B cell (primary cell): ENCODE results near the gene PPP2R3A. TPM values are rescaled to one million over a fixed set of nuclear protein-coding genes. Genes with fewer than 3 reads are reported as not detected.
A peak's percentile ranks its signal among the peaks of the same experiment; 100 is the strongest.

Source experiments
- ATAC-seq: fragments of 200-7000 bp; cut with Tn5 transposase; one replicate; pipeline ENCODE4 v1.10.0; 2021; ENCODE audit warnings: low read depth, mild to moderate bottlenecking, moderate number of reproducible peaks, moderate library complexity
- CTCF ChIA-PET: fragments of 350-600 bp; sonication (Branson Sonifier 250); formaldehyde crosslinking; loops from one replicate; lab custom pipeline; 2021; ENCODE audit warnings: antibody characterized with exemption, inconsistent platforms; lab: Charles Lee
- POLR2A ChIA-PET: fragments of 350-600 bp; sonication (Branson Sonifier 250); formaldehyde crosslinking; loops from one replicate; lab custom pipeline; 2021; ENCODE audit warnings: antibody characterized with exemption; lab: Charles Lee
- DNase-seq: peaks from one replicate; pipeline ENCODE4 v3.0.0; 2013
- H2AFZ ChIP-seq: 2 replicates; pipeline ENCODE4 v1.6.1; 2012; ENCODE audit warnings: mild to moderate bottlenecking, low read depth, low read length; ENCODE audit not compliant: insufficient read depth, poor library complexity, severe bottlenecking
- H3K27ac ChIP-seq, 2 donors: 1 replicate in 1 of 2; 2 replicates in 1 of 2; pipeline ENCODE4 v1.5.1; 2012 to 2013; ENCODE audit warnings: low read length in 2 of 2, mild to moderate bottlenecking in 2 of 2, moderate library complexity in 1 of 2
- H3K27me3 ChIP-seq, 4 experiments: fragments of 200-600 bp in 1 of 4; sonication (generic) in 1 of 4; replicated peaks in 1 of 4; 1 replicate in 2 of 4; 2 replicates in 2 of 4; pipeline versions ENCODE4 v1.6.1 to v1.7.0; 2013 to 2016; ENCODE audit warnings: low read length in 3 of 4, mild to moderate bottlenecking in 2 of 4, mixed read lengths in 1 of 4, moderate library complexity in 1 of 4; ENCODE audit not compliant: insufficient read depth in 4 of 4, control insufficient read depth in 3 of 4; ENCODE audit errors: control extremely low read depth in 1 of 4
- H3K36me3 ChIP-seq, 2 experiments: replicated peaks in 1 of 2; 1 replicate in 1 of 2; 2 replicates in 1 of 2; pipeline versions ENCODE4 v1.6.1 to v1.7.1; 2013; ENCODE audit warnings: low read length in 1 of 2; ENCODE audit not compliant: insufficient read depth in 2 of 2, control insufficient read depth in 1 of 2; ENCODE audit errors: control extremely low read depth in 1 of 2, extremely low read depth in 1 of 2
- H3K4me1 ChIP-seq, 2 donors: fragments of 200-600 bp in 1 of 2; sonication (generic) in 1 of 2; 1 replicate in 1 of 2; 2 replicates in 1 of 2; pipeline versions ENCODE4 v1.5.1 to v1.6.1; 2013 to 2017; ENCODE audit warnings: low read length in 2 of 2; ENCODE audit not compliant: control insufficient read depth in 2 of 2, insufficient read depth in 2 of 2
- H3K4me2 ChIP-seq: replicated peaks from 2 replicates; pipeline ENCODE3; 2012; ENCODE audit warnings: mild to moderate bottlenecking, low read depth, low read length; ENCODE audit not compliant: poor library complexity, severe bottlenecking
- H3K4me3 ChIP-seq, 5 experiments: fragments of 200-600 bp in 1 of 5; sonication (generic) in 1 of 5; 1 replicate in 3 of 5; 2 replicates in 2 of 5; pipeline versions ENCODE4 v1.5.1 to v1.7.0; 2011 to 2016; ENCODE audit warnings: low read length in 4 of 5, mild to moderate bottlenecking in 4 of 5, low read depth in 2 of 5, control low read depth in 1 of 5, moderate library complexity in 1 of 5; ENCODE audit not compliant: insufficient read depth in 1 of 5; ENCODE audit errors: control extremely low read depth in 1 of 5, extremely low read depth in 1 of 5
- H3K79me2 ChIP-seq: fragments of 200-600 bp; sonication (generic); one replicate; pipeline ENCODE4 v1.6.0; 2016; ENCODE audit warnings: low read length; ENCODE audit not compliant: control insufficient read depth, insufficient read depth
- H3K9ac ChIP-seq: fragments of 200-600 bp; sonication (generic); 2 replicates; pipeline ENCODE4 v1.6.1; 2017; ENCODE audit warnings: mild to moderate bottlenecking, low read length, moderate library complexity
- H3K9me3 ChIP-seq, 3 donors: one replicate each; pipeline versions ENCODE4 v1.6.1 to v1.7.1; 2013; ENCODE audit warnings: low read length in 2 of 3; ENCODE audit not compliant: control insufficient read depth in 2 of 3, insufficient read depth in 1 of 3; ENCODE audit errors: control extremely low read depth in 1 of 3
- H4K20me1 ChIP-seq: 2 replicates; pipeline ENCODE4 v1.6.0; 2012; ENCODE audit warnings: mild to moderate bottlenecking, low read length; ENCODE audit not compliant: insufficient read depth, control insufficient read depth, poor library complexity, severe bottlenecking
- H3K27ac Mint-ChIP-seq: one replicate; pipeline ENCODE4 v1.8.0; 2021; ENCODE audit warnings: mixed read lengths
- H3K27me3 Mint-ChIP-seq: one replicate; pipeline ENCODE4 v1.8.0; 2021; ENCODE audit warnings: mixed read lengths
- H3K4me1 Mint-ChIP-seq: one replicate; pipeline ENCODE4 v1.8.0; 2021; ENCODE audit warnings: mixed read lengths
- H3K4me3 Mint-ChIP-seq: one replicate; pipeline ENCODE4 v1.8.0; 2021; ENCODE audit warnings: mixed read lengths
- H3K9me3 Mint-ChIP-seq: one replicate; pipeline ENCODE4 v1.8.0; 2022; ENCODE audit warnings: mixed read lengths; ENCODE audit not compliant: insufficient read depth
- EZH2 ChIP-seq: IDR thresholded peaks from 2 replicates; pipeline ENCODE4 v1.6.1; 2012; ENCODE audit warnings: borderline replicate concordance, low read depth, mild to moderate bottlenecking, moderate library complexity, low read length; ENCODE audit not compliant: insufficient read depth, poor library complexity, severe bottlenecking
- WGBS: methylation state at CpG from one replicate; pipeline ENCODE4 v1.1.5; 2013; ENCODE audit warnings: missing lambda C conversion rate; ENCODE audit not compliant: insufficient coverage; 5-methylcytosine and 5-hydroxymethylcytosine counted together
- intact Hi-C: fragments of 100-400 bp; cut with micrococcal nuclease; formaldehyde crosslinking; loops from one replicate; pipeline ENCODE4 v1.10.0; 2022
- polyA plus RNA-seq: library from polyadenylated mRNA; depleted of rRNA; stranded (reverse); fragments of >200 nt; gene quantifications from 2 replicates; pipeline ENCODE4 v1.2.3, GENCODE V29; 2012
- total RNA-seq, 2 donors: library from RNA; stranded (reverse); fragments of 120-200 nt in 1 of 2; gene quantifications; 1 replicate in 1 of 2; 2 replicates in 1 of 2; pipeline versions ENCODE4 v1.2.3 to v1.2.4, GENCODE V29; 2013 to 2022
- TF ChIP-seq, protein P1 (sequence below): fragments of 200-600 bp; IDR thresholded peaks from one replicate; pipeline ENCODE4 v1.8.0; 2022; ENCODE audit warnings: antibody characterized with exemption, mild to moderate bottlenecking

Gene PPP2R3A
- total and polyA plus RNA-seq, 2 donors (not counting 1 experiment from before 2014, with no cell fraction given) = 0.03 to 0.22 TPM

GRCh38 chr3:136177876-136178275, 212.3 kb downstream of the PPP2R3A start:
- Histone ChIP-seq H3K4me1 (peaks cover 54 to 61% of the 10 kb centered on the region in 2 donors), H3K79me2 (peaks cover 99% of the 10 kb centered on the region), H3K27ac (peak overlapping the region in 1 of 2 donors; percentile 23), H3K9me3 (no peaks in the 10 kb centered on the region), H2AFZ (no peak overlapping the region), H3K4me2 (peak overlapping the region; percentile 20), H4K20me1 (peaks cover 97% of the 10 kb centered on the region), H3K4me3 (no peak overlapping the region), H3K36me3 (peaks cover 0 to 3% of the 10 kb centered on the region in 2 experiments), H3K9ac (no peak overlapping the region), H3K27me3 (no peaks in the 10 kb centered on the region)
- Mint-ChIP-seq H3K27me3 (no peaks in the 10 kb centered on the region), H3K4me3 (no peak overlapping the region), H3K4me1 (peaks cover 54% of the 10 kb centered on the region), H3K9me3 (no peaks in the 10 kb centered on the region), H3K27ac (no peak overlapping the region)
- intact Hi-C loops = no loop called here
- no peak for TF ChIP-seq EZH2
- TF ChIP-seq, protein P1, sequence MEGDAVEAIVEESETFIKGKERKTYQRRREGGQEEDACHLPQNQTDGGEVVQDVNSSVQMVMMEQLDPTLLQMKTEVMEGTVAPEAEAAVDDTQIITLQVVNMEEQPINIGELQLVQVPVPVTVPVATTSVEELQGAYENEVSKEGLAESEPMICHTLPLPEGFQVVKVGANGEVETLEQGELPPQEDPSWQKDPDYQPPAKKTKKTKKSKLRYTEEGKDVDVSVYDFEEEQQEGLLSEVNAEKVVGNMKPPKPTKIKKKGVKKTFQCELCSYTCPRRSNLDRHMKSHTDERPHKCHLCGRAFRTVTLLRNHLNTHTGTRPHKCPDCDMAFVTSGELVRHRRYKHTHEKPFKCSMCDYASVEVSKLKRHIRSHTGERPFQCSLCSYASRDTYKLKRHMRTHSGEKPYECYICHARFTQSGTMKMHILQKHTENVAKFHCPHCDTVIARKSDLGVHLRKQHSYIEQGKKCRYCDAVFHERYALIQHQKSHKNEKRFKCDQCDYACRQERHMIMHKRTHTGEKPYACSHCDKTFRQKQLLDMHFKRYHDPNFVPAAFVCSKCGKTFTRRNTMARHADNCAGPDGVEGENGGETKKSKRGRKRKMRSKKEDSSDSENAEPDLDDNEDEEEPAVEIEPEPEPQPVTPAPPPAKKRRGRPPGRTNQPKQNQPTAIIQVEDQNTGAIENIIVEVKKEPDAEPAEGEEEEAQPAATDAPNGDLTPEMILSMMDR = no peak
- DNase-seq (no peak), ATAC-seq (no peak)
- ChIA-PET POLR2A (no interaction called here), CTCF (interaction anchor here (0.8 to 1.1 kb wide), 2 partner anchors 9 to 17 kb away, joined by 3 to 4 read pairs; no protein-coding TSS in a partner anchor)
- WGBS = no CpG with 5 or more reads among the region's 4 CpGs

DNA sequence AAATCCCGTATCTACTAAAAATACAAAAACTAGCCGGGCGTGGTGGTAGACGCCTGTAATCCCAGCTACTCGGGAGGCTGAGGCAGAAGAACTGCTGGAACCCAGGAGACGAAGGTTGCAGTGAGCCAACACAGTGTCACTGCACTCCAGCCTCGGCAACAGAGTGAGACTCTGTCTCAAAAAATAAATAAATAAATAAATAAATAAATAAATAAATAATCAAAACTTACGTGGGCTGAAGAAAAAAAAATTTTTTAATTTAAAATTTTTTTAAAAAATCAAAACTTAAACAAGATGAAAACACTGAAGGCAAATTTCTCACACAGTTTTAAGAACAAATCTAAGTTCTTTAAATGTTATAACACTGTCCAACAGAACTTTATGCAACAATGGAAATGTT, 216.2 kb downstream of the PPP2R3A start:
- Histone ChIP-seq H3K27me3 (no peaks in the 10 kb centered on the region), H3K9ac (no peak overlapping the region), H2AFZ (no peak overlapping the region), H3K4me3 (no peak overlapping the region), H3K4me1 (peaks cover 56 to 58% of the 10 kb centered on the region in 2 donors), H3K9me3 (no peaks in the 10 kb centered on the region), H3K79me2 (peaks cover 99% of the 10 kb centered on the region), H3K4me2 (peak overlapping the region; percentile 37), H3K27ac (no peak overlapping the region), H3K36me3 (peaks cover 0 to 3% of the 10 kb centered on the region in 2 experiments), H4K20me1 (peaks cover 97% of the 10 kb centered on the region)
- DNase-seq = no peak
- TF ChIP-seq, protein P1 = no peak
- no peak for TF ChIP-seq EZH2
- ATAC-seq = no peak
- H3K4me1 Mint-ChIP-seq = peaks cover 69% of the 10 kb centered on the region
- CTCF ChIA-PET = no interaction called here
- POLR2A ChIA-PET = interaction anchor here (0.6 to 1.4 kb wide), 2 partner anchors 13 to 63 kb away, joined by 4 to 5 read pairs; no protein-coding TSS in a partner anchor
- no peaks in the 10 kb centered on the region for H3K9me3 Mint-ChIP-seq
- intact Hi-C loops = no loop called here
- H3K27ac Mint-ChIP-seq = no peak overlapping the region
- H3K4me3 Mint-ChIP-seq = no peak overlapping the region
- H3K27me3 Mint-ChIP-seq = no peaks in the 10 kb centered on the region
- 87% methylated on average over 5 of the region's 8 CpGs for WGBS
